HL-60/S4 (cell line): Measurements from ENCODE around the gene MYLK4.

Experiments
- in situ Hi-C: fragments of 300-500 bp; cut with MboI; formaldehyde crosslinking; loops from 2 replicates; pipeline ENCODE4 v1.14.3; 2022; ENCODE audit warnings: low sequenced_read_pairs

MYLK4 gene

GRCh38 chr6:2713473-2714110 lies 37.1 kb downstream of the MYLK4 start:
- in situ Hi-C loops = no loop called here

GRCh38 chr6:2712102-2712501 lies 38.6 kb downstream of the MYLK4 start:
- in situ Hi-C loops = no loop called here

- in situ Hi-C loops = no loop called here
Measured at GRCh38 chr6:2710412-2710811, 40.3 kb downstream of the MYLK4 start.

- in situ Hi-C loops = no loop called here
Measured at GRCh38 chr6:2708456-2708855, 42.3 kb downstream of the MYLK4 start.

GRCh38 chr6:2706558-2706957 lies 44.2 kb downstream of the MYLK4 start:
- in situ Hi-C loops = no loop called here

- in situ Hi-C loops = no loop called here
Measured at GRCh38 chr6:2705256-2705655, 45.5 kb downstream of the MYLK4 start.

GRCh38 chr6:2697291-2697690 lies 53.4 kb downstream of the MYLK4 start:
- in situ Hi-C loops = loop anchor here (25.0 kb wide), 1 partner anchor 1110 kb away; no protein-coding TSS in a partner anchor

GRCh38 chr6:2695454-2696095 lies 55.1 kb downstream of the MYLK4 start:
- in situ Hi-C loops = loop anchor here (25.0 kb wide), 1 partner anchor 1108 kb away; no protein-coding TSS in a partner anchor

GRCh38 chr6:2693231-2693630 lies 57.5 kb downstream of the MYLK4 start:
- in situ Hi-C loops = loop anchor here (25.0 kb wide), 1 partner anchor 1106 kb away; no protein-coding TSS in a partner anchor

- in situ Hi-C loops = loop anchor here (25.0 kb wide), 1 partner anchor 1101 kb away; no protein-coding TSS in a partner anchor
Measured at GRCh38 chr6:2688401-2689064, 62.2 kb downstream of the MYLK4 start.

GRCh38 chr6:2687456-2687855 lies 63.3 kb downstream of the MYLK4 start:
- in situ Hi-C loops = loop anchor here (25.0 kb wide), 1 partner anchor 1100 kb away; no protein-coding TSS in a partner anchor

GRCh38 chr6:2686515-2686914 lies 64.2 kb downstream of the MYLK4 start:
- in situ Hi-C loops = loop anchor here (25.0 kb wide), 1 partner anchor 1099 kb away; no protein-coding TSS in a partner anchor

- in situ Hi-C loops = loop anchor here (25.0 kb wide), 1 partner anchor 1098 kb away; no protein-coding TSS in a partner anchor
Measured at GRCh38 chr6:2684766-2685754, 65.7 kb downstream of the MYLK4 start.

GRCh38 chr6:2684103-2684749 lies 66.5 kb downstream of the MYLK4 start:
- in situ Hi-C loops = loop anchor here (25.0 kb wide), 1 partner anchor 1097 kb away; no protein-coding TSS in a partner anchor

- in situ Hi-C loops = loop anchor here (25.0 kb wide), 1 partner anchor 1093 kb away; no protein-coding TSS in a partner anchor
Measured at GRCh38 chr6:2680264-2680922, 70.3 kb downstream of the MYLK4 start.

- in situ Hi-C loops = loop anchor here (25.0 kb wide), 1 partner anchor 1090 kb away; no protein-coding TSS in a partner anchor
Measured at GRCh38 chr6:2677080-2677593, 73.6 kb downstream of the MYLK4 start.

GRCh38 chr6:2676048-2676447 lies 74.7 kb downstream of the MYLK4 start:
- in situ Hi-C loops = loop anchor here (25.0 kb wide), 1 partner anchor 1089 kb away; no protein-coding TSS in a partner anchor

- in situ Hi-C loops = loop anchor here (25.0 kb wide), 1 partner anchor 1088 kb away; no protein-coding TSS in a partner anchor
Measured at GRCh38 chr6:2674857-2675256, 75.9 kb downstream of the MYLK4 start.
